HEK293 (cell line): Measurements from ENCODE around the gene ADAMTS9.

Experiments used
- CTCF ChIA-PET: fragments of 350-600 bp; formaldehyde crosslinking; extraction: SDS; loops from one replicate; lab custom pipeline; 2021; ENCODE audit warnings: antibody characterized with exemption; lab: Yijun Ruan, JAX
- POLR2A ChIA-PET: fragments of 300-600 bp; formaldehyde crosslinking; extraction: SDS; loops from one replicate; lab custom pipeline; 2020; ENCODE audit warnings: antibody characterized with exemption, inconsistent platforms; lab: Yijun Ruan, JAX
- H3K27ac ChIP-seq: fragments of 200-500 bp; sonication (Bioruptor generic); 2 replicates; pipeline ENCODE4 v1.5.1; 2014; ENCODE audit warnings: low read depth, low read length, control low read depth, inconsistent platforms; ENCODE audit errors: extremely low read depth
- H3K36me3 ChIP-seq, 2 experiments: fragments of 200-500 bp in 1 of 2; sonication (Bioruptor generic) in 1 of 2; 1 replicate in 1 of 2; 2 replicates in 1 of 2; pipeline ENCODE4 v1.5.1; 2014 to 2017; ENCODE audit warnings: inconsistent platforms in 2 of 2, low read length in 2 of 2; ENCODE audit not compliant: control insufficient read depth in 2 of 2, insufficient read depth in 1 of 2
- H3K4me1 ChIP-seq: fragments of 200-500 bp; sonication (Bioruptor generic); 2 replicates; pipeline ENCODE4 v1.5.1; 2014; ENCODE audit warnings: mild to moderate bottlenecking, low read length, inconsistent platforms; ENCODE audit not compliant: control insufficient read depth, insufficient read depth
- H3K4me3 ChIP-seq: 2 replicates; pipeline ENCODE4 v1.5.1; 2011; ENCODE audit warnings: low read depth, mild to moderate bottlenecking, control low read depth, low read length, moderate library complexity
- H3K9me3 ChIP-seq: fragments of 200-500 bp; sonication (Bioruptor generic); 2 replicates; pipeline ENCODE4 v1.5.1; 2014; ENCODE audit warnings: low read depth, low read length, inconsistent platforms; ENCODE audit not compliant: control insufficient read depth, insufficient read depth
- IKZF3 ChIP-seq: fragments of 450-650 bp; IDR thresholded peaks from 2 replicates; pipeline ENCODE4 v1.5.0; 2018; ENCODE audit warnings: missing biosample characterization, mild to moderate bottlenecking, missing genetic modification characterization, moderate library complexity
- KLF1 ChIP-seq: fragments of 450-650 bp; formaldehyde crosslinking; IDR thresholded peaks from 2 replicates; pipeline ENCODE4 v1.5.1; 2016; ENCODE audit warnings: missing biosample characterization, missing genetic modification characterization
- KLF9 ChIP-seq: fragments of 450-650 bp; formaldehyde crosslinking; IDR thresholded peaks from 2 replicates; pipeline ENCODE4 v1.5.1; 2016; ENCODE audit warnings: missing biosample characterization, missing genetic modification characterization, low read depth
- PRDM2 ChIP-seq: fragments of 450-650 bp; formaldehyde crosslinking; IDR thresholded peaks from 2 replicates; pipeline ENCODE4 v1.5.1; 2016; ENCODE audit warnings: missing biosample characterization, missing genetic modification characterization, borderline replicate concordance
- TCF7L2 ChIP-seq: IDR thresholded peaks from 2 replicates; pipeline ENCODE4 v1.6.1; 2011; ENCODE audit warnings: low read depth, mild to moderate bottlenecking, inconsistent platforms, low read length, moderate library complexity, borderline replicate concordance
- ZBTB21 ChIP-seq: fragments of 450-650 bp; formaldehyde crosslinking; IDR thresholded peaks from 2 replicates; pipeline ENCODE4 v1.5.1; 2017; ENCODE audit warnings: missing biosample characterization, missing genetic modification characterization
- ZNF114 ChIP-seq: fragments of 450-650 bp; formaldehyde crosslinking; IDR thresholded peaks from 2 replicates; pipeline ENCODE4 v1.5.0; 2017; ENCODE audit warnings: missing biosample characterization, missing genetic modification characterization
- ZNF280C ChIP-seq: fragments of 450-650 bp; formaldehyde crosslinking; IDR thresholded peaks from 2 replicates; pipeline ENCODE4 v1.5.1; 2016; ENCODE audit warnings: missing biosample characterization, missing genetic modification characterization
- ZNF362 ChIP-seq: fragments of 450-650 bp; formaldehyde crosslinking; IDR thresholded peaks from 2 replicates; pipeline ENCODE4 v1.5.1; 2016; ENCODE audit warnings: missing biosample characterization, missing genetic modification characterization
- ZNF391 ChIP-seq: fragments of 450-650 bp; formaldehyde crosslinking; IDR thresholded peaks from 2 replicates; pipeline ENCODE4 v1.5.1; 2016; ENCODE audit warnings: low read depth, missing biosample characterization, missing genetic modification characterization, borderline replicate concordance
- ZNF426 ChIP-seq: fragments of 450-650 bp; formaldehyde crosslinking; IDR thresholded peaks from 2 replicates; pipeline ENCODE4 v1.5.1; 2017; ENCODE audit warnings: missing biosample characterization, missing genetic modification characterization, mild to moderate bottlenecking, inconsistent platforms, moderate library complexity
- ZNF514 ChIP-seq: fragments of 450-650 bp; formaldehyde crosslinking; IDR thresholded peaks from 2 replicates; pipeline ENCODE4 v1.5.1; 2016; ENCODE audit warnings: missing biosample characterization, missing genetic modification characterization
- ZNF580 ChIP-seq: fragments of 450-650 bp; formaldehyde crosslinking; IDR thresholded peaks from 2 replicates; pipeline ENCODE4 v1.5.1; 2016; ENCODE audit warnings: missing biosample characterization, missing genetic modification characterization
- ZNF624 ChIP-seq: fragments of 450-650 bp; formaldehyde crosslinking; IDR thresholded peaks from 2 replicates; pipeline ENCODE4 v1.5.1; 2017; ENCODE audit warnings: missing biosample characterization, missing genetic modification characterization
- ZSCAN18 ChIP-seq: fragments of 450-650 bp; formaldehyde crosslinking; IDR thresholded peaks from 2 replicates; pipeline ENCODE4 v1.5.1; 2016; ENCODE audit warnings: missing biosample characterization, missing genetic modification characterization

ADAMTS9 gene

GRCh38 chr3:64588380-64588779 is 99.4 kb downstream of the ADAMTS9 start (continued):
- TF ChIP-seq PRDM2 (tag by site-specific recombination) (no peak), ZNF280C (tag by site-specific recombination) (no peak), KLF1 (tag by site-specific recombination) (no peak)

GRCh38 chr3:64586952-64587351 is 100.8 kb downstream of the ADAMTS9 start:
- Histone ChIP-seq H3K4me3 (no peak overlapping the region), H3K4me1 (no peaks in the 10 kb centered on the region), H3K9me3 (no peaks in the 10 kb centered on the region), H3K27ac (no peak overlapping the region), H3K36me3 (no peaks in the 10 kb centered on the region)
- CTCF ChIA-PET, result interaction anchor here (3.4 kb wide), 1 partner anchor 12 kb away, joined by 16 read pairs; no protein-coding TSS in a partner anchor
- no peak for TF ChIP-seq ZSCAN18 (tag by site-specific recombination)
- no peak for TF ChIP-seq ZNF114 (tag by site-specific recombination)
- no peak for TF ChIP-seq ZNF426 (tag by site-specific recombination)
- no peak for TF ChIP-seq ZNF362 (tag by site-specific recombination)
- no peak for TF ChIP-seq ZNF391 (tag by site-specific recombination)
- no peak for TF ChIP-seq KLF9 (tag by site-specific recombination)
- no peak for TF ChIP-seq IKZF3 (tag by site-specific recombination)
- TF ChIP-seq ZNF580, result no peak
- TF ChIP-seq TCF7L2, result no peak
- TF ChIP-seq ZNF624 (tag by site-specific recombination), result no peak
- no peak for TF ChIP-seq ZBTB21 (tag by site-specific recombination)
- no peak for TF ChIP-seq ZNF514
- POLR2A ChIA-PET, result no interaction called here
